Epithelial cell of proximal tubule (primary cell): ENCODE results near the gene PRKCG. TPM values are rescaled to one million over a fixed set of nuclear protein-coding genes. Genes with fewer than 3 reads are reported as not detected.

Source experiments
- DNase-seq: peaks from one replicate; pipeline ENCODE4 v3.0.0-alpha.2; 2011; ENCODE audit warnings: low read depth
- H3K4me3 ChIP-seq: 2 replicates; pipeline ENCODE4 v1.5.1; 2011; ENCODE audit warnings: low read depth, mild to moderate bottlenecking, low read length
- total RNA-seq: library from RNA; depleted of rRNA; stranded (reverse); fragments of >200 nt; gene quantifications from 2 replicates; pipeline ENCODE4 v1.2.3, GENCODE V29; 2015
- TF ChIP-seq, protein P1 (sequence below): conservative IDR thresholded peaks from 2 replicates; pipeline ENCODE4 v1.5.1; 2012; ENCODE audit warnings: low read depth, mild to moderate bottlenecking, low read length

The PRKCG gene
- total RNA-seq, 1 donor from 2014 or later: 1.3 TPM

DNA sequence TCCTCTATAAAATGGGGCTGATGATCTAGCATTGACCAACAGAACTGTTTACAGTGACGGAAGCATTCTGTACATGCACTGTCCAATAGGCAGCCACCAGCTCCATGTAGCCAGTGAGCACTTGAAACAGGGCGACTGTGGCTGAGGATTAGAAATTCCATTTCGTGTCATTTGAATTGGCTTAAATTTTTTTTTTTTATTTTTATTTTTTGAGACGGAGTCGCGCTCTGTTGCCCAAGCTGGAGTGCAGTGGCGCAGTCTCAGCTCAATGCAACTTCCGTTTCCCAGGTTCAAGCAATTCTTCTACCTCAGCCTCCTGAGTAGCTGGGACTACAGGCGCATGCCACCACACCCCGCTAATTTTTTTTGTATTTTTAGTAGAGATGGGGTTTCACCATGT is 3.0 kb downstream of the PRKCG start:
- TF ChIP-seq, protein P1, sequence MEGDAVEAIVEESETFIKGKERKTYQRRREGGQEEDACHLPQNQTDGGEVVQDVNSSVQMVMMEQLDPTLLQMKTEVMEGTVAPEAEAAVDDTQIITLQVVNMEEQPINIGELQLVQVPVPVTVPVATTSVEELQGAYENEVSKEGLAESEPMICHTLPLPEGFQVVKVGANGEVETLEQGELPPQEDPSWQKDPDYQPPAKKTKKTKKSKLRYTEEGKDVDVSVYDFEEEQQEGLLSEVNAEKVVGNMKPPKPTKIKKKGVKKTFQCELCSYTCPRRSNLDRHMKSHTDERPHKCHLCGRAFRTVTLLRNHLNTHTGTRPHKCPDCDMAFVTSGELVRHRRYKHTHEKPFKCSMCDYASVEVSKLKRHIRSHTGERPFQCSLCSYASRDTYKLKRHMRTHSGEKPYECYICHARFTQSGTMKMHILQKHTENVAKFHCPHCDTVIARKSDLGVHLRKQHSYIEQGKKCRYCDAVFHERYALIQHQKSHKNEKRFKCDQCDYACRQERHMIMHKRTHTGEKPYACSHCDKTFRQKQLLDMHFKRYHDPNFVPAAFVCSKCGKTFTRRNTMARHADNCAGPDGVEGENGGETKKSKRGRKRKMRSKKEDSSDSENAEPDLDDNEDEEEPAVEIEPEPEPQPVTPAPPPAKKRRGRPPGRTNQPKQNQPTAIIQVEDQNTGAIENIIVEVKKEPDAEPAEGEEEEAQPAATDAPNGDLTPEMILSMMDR: no peak
- no peak for DNase-seq
- H3K4me3 ChIP-seq: no peak overlapping the region

DNA sequence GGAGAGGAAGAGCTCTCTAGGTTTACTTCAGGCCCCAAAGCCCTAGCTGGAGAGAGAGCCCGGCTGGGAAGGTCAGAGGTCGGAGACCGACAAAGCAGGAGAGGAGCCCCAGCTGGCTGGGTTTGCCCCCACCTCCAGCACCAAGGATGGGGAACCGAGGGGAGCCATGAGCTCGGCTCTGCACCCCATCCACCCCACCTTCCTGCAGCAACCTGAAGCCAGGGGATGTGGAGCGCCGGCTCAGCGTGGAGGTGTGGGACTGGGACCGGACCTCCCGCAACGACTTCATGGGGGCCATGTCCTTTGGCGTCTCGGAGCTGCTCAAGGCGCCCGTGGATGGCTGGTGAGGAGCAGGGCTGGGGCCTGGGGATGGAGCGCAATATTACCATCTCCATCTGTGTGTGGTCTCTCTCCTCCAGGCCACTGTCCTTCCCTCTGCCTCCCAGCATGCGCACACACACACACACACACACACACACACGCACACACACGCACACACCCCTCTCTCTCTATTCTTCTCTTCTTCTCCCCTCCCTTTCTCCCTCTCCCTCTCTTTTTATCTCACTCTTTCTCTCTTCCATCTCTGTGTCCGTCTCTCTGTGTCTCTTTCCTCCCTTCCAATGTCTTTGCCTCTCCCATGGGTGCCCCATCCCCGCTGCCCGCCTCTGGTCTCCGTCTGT is 10.4 kb downstream of the PRKCG start:
- DNase-seq: no peak
- H3K4me3 ChIP-seq: no peak overlapping the region
- TF ChIP-seq, protein P1: no peak

DNA sequence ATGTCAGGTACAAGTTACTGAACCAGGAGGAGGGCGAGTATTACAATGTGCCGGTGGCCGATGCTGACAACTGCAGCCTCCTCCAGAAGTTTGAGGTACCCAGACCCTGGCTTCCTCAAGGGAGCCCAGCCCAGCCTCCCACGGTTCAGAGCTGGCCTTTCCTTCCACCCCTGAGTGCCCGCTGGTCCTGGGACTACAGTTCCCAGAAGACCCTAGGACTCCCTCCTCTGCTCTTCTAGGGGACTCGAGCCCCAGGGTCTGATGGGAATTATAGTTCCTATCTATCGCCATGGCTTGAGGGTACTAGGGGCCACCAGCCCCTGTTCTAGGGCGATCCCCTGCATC is 11.0 kb downstream of the PRKCG start:
- H3K4me3 ChIP-seq: no peak overlapping the region
- DNase-seq: no peak
- TF ChIP-seq, protein P1: no peak

DNA sequence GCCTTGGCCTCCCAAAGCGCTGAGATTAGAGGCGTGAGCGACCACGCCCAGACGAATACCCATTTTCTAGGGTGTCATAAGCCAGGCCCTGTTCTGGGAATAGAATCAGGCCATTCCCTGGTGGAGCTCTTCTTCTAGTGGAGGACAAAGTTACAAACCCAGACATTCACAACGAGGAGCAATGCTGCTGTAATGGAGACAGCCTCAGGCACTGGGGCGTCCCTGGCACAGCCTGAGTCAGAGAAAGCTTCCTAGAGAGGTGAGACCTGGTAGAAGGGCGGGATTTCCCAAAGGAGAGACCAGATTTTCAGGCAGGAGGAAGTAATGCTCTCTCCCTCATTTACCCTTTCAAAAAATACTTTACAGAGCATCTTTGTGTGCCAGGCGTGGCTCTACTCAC is 12.7 kb downstream of the PRKCG start:
- TF ChIP-seq, protein P1: no peak
- H3K4me3 ChIP-seq: no peak overlapping the region
- no peak for DNase-seq

DNA sequence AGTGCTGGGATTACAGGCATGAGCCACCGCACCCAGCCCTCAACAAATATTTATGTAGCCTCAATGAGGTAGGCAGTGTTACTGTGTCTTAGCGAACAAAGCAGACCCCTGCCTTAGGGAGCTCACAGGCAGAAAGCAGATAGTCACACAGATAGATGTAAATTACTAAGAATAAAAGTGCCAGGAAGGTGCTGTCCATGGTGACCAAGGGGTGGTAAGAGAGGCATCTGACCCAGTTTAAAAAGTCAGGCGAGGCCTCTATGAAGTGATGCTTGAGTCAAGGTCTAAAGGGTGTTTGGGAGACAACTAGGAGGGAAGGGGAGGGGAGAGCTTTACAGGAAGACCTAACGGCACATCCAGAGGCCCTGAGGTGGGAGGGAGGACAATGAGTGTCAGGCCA is 14.7 kb downstream of the PRKCG start:
- no peak for DNase-seq
- H3K4me3 ChIP-seq: no peak overlapping the region
- TF ChIP-seq, protein P1: no peak

DNA sequence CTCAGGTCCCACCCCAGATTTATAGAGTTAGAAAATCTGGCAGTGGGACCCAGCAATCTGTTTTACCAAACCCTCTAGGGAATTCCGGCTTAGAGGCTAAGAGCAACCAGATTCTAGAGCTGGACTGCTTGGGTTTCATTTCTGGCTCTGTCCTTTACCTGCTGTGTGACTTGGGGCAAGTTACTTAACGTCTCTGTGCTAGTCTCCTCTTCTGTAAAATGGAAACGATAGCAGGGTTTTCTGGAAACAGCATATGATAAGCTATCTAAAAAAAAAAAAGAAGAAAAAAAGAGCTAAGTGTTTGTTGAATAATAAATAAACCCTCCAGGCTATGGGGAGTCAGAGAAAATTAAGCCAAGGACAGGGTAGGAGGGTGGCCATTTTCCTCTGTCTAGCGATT is 15.5 kb downstream of the PRKCG start:
- H3K4me3 ChIP-seq: no peak overlapping the region
- TF ChIP-seq, protein P1: no peak
- DNase-seq: no peak

DNA sequence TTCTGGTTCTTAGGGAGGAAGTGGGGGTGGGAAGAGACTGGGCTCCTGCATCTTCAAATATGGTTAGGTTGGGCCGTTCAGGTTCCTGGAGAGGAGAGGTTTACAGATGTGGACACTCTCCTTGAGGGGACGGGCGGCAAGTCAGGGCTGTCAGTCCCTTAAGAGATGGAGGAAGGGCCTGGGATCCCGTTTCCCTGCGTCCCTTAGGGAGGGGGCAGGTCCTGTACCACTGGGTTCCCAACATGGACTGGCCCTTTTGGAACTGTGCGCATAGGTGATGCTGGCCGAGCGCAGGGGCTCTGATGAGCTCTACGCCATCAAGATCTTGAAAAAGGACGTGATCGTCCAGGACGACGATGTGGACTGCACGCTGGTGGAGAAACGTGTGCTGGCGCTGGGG is 16.2 kb downstream of the PRKCG start:
- TF ChIP-seq, protein P1: no peak
- H3K4me3 ChIP-seq: no peak overlapping the region
- no peak for DNase-seq
